H9 (cell line): ENCODE results near the gene MESD. TPM values are rescaled to one million over a fixed set of nuclear protein-coding genes. Genes with fewer than 3 reads are reported as not detected.

ENCODE experiments used
- DNase-seq: peaks from one replicate; pipeline ENCODE4 v3.0.0-alpha.2; 2017
- H2AFZ ChIP-seq: one replicate; pipeline ENCODE4 v1.6.1; 2013; ENCODE audit warnings: mild to moderate bottlenecking, low read length, control low read depth, moderate library complexity
- H2AK5ac ChIP-seq: 2 replicates; pipeline ENCODE4 v1.6.1; 2013; ENCODE audit warnings: low read length, control low read depth, mixed read lengths; ENCODE audit not compliant: insufficient read length
- H2BK120ac ChIP-seq: one replicate; pipeline ENCODE4 v1.6.1; 2013; ENCODE audit warnings: low read depth, mild to moderate bottlenecking, low read length, control low read depth, inconsistent platforms; ENCODE audit not compliant: poor library complexity, severe bottlenecking
- H2BK12ac ChIP-seq: 2 replicates; pipeline ENCODE4 v1.6.1; 2013; ENCODE audit warnings: low read length, control low read depth, mixed read lengths, low read depth; ENCODE audit not compliant: insufficient read length
- H2BK15ac ChIP-seq: 2 replicates; pipeline ENCODE4 v1.6.1; 2013; ENCODE audit warnings: low read depth, low read length, control low read depth
- H2BK20ac ChIP-seq: one replicate; pipeline ENCODE4 v1.6.1; 2013; ENCODE audit warnings: low read depth, mild to moderate bottlenecking, low read length, control low read depth, inconsistent platforms; ENCODE audit not compliant: poor library complexity, severe bottlenecking
- H2BK5ac ChIP-seq: 2 replicates; pipeline ENCODE4 v1.6.1; 2013; ENCODE audit warnings: low read length, control low read depth, mixed read lengths; ENCODE audit not compliant: insufficient read length
- H3K14ac ChIP-seq: 2 replicates; pipeline ENCODE4 v1.6.1; 2013; ENCODE audit warnings: low read length, control low read depth; ENCODE audit not compliant: insufficient read depth
- H3K18ac ChIP-seq: 2 replicates; pipeline ENCODE4 v1.6.1; 2013; ENCODE audit warnings: low read depth, mild to moderate bottlenecking, mixed read lengths, low read length, control low read depth; ENCODE audit not compliant: insufficient read length
- H3K23ac ChIP-seq: 2 replicates; pipeline ENCODE4 v1.6.1; 2013; ENCODE audit warnings: low read length, control low read depth, mixed read lengths, low read depth; ENCODE audit not compliant: insufficient read length
- H3K23me2 ChIP-seq: 2 replicates; pipeline ENCODE4 v1.6.1; 2013; ENCODE audit warnings: low read depth, mild to moderate bottlenecking, mixed read lengths, low read length, control low read depth; ENCODE audit not compliant: insufficient read length, poor library complexity, severe bottlenecking
- H3K27ac ChIP-seq: 2 replicates; pipeline ENCODE4 v1.5.1; 2013; ENCODE audit warnings: low read length, control low read depth, mixed read lengths, low read depth; ENCODE audit not compliant: insufficient read length
- H3K27me3 ChIP-seq: 2 replicates; pipeline ENCODE4 v1.6.1; 2013; ENCODE audit warnings: low read length, control low read depth, inconsistent platforms; ENCODE audit not compliant: insufficient read depth
- H3K4ac ChIP-seq: 2 replicates; pipeline ENCODE4 v1.6.1; 2013; ENCODE audit warnings: low read depth, mild to moderate bottlenecking, control low read depth, inconsistent platforms, low read length, moderate library complexity
- H3K4me1 ChIP-seq: 2 replicates; pipeline ENCODE4 v1.6.1; 2013; ENCODE audit warnings: low read length, control low read depth, inconsistent platforms; ENCODE audit not compliant: insufficient read depth
- H3K4me2 ChIP-seq: 2 replicates; pipeline ENCODE4 v1.6.1; 2013; ENCODE audit warnings: low read length, control low read depth, mixed read lengths; ENCODE audit not compliant: insufficient read length, insufficient read depth
- H3K56ac ChIP-seq: 2 replicates; pipeline ENCODE4 v1.6.1; 2013; ENCODE audit warnings: low read depth, mild to moderate bottlenecking, mixed read lengths, low read length, control low read depth; ENCODE audit not compliant: insufficient read length
- H3K79me1 ChIP-seq: 2 replicates; pipeline ENCODE4 v1.6.1; 2013; ENCODE audit warnings: low read depth, mild to moderate bottlenecking, moderate library complexity, low read length, control low read depth, inconsistent platforms; ENCODE audit not compliant: insufficient read depth, poor library complexity, severe bottlenecking
- H3K79me2 ChIP-seq: 2 replicates; pipeline ENCODE4 v1.6.1; 2013; ENCODE audit warnings: low read length, control low read depth, inconsistent platforms; ENCODE audit not compliant: insufficient read depth
- H3K9ac ChIP-seq: 2 replicates; pipeline ENCODE4 v1.6.1; 2013; ENCODE audit warnings: low read length, control low read depth, mixed read lengths; ENCODE audit not compliant: insufficient read length; ENCODE audit errors: extremely low read depth
- H3K9me3 ChIP-seq: one replicate; pipeline ENCODE4 v1.6.1; 2013; ENCODE audit warnings: low read depth, low read length, inconsistent platforms; ENCODE audit not compliant: control insufficient read depth
- H3T11ph ChIP-seq: one replicate; pipeline ENCODE4 v1.6.1; 2013; ENCODE audit warnings: mild to moderate bottlenecking, low read length, control low read depth, inconsistent platforms
- H4K20me1 ChIP-seq: one replicate; pipeline ENCODE4 v1.6.1; 2013; ENCODE audit not compliant: control insufficient read depth, insufficient read length, insufficient read depth
- H4K5ac ChIP-seq: 2 replicates; pipeline ENCODE4 v1.6.1; 2013; ENCODE audit warnings: low read depth, mild to moderate bottlenecking, mixed read lengths, low read length, control low read depth; ENCODE audit not compliant: insufficient read length
- H4K8ac ChIP-seq: replicated peaks from 2 replicates; pipeline ENCODE4 v1.6.1; 2013; ENCODE audit warnings: low read length, control low read depth, mixed read lengths, low read depth; ENCODE audit not compliant: insufficient read length
- H4K91ac ChIP-seq: 2 replicates; pipeline ENCODE4 v1.6.1; 2013; ENCODE audit warnings: low read depth, mild to moderate bottlenecking, moderate library complexity, mixed read lengths, low read length, control low read depth; ENCODE audit not compliant: insufficient read length
- H3K27ac Mint-ChIP-seq, 3 experiments: 2 replicates in 2 of 3; 3 replicates in 1 of 3; pipeline ENCODE4 v1.8.0; 2020 to 2021; ENCODE audit warnings: mixed read lengths in 3 of 3, mild to moderate bottlenecking in 1 of 3, moderate library complexity in 1 of 3
- H3K27me3 Mint-ChIP-seq: 2 replicates; pipeline ENCODE4 v1.8.0; 2021; ENCODE audit warnings: low read depth, mild to moderate bottlenecking, moderate library complexity, mixed read lengths
- H3K36me3 Mint-ChIP-seq, 3 experiments: 2 replicates in 2 of 3; 3 replicates in 1 of 3; pipeline ENCODE4 v1.8.0; 2020 to 2021; ENCODE audit warnings: low read depth in 3 of 3, mixed read lengths in 3 of 3; ENCODE audit not compliant: insufficient read depth in 1 of 3
- H3K4me1 Mint-ChIP-seq, 2 experiments: 2 replicates each; pipeline ENCODE4 v1.8.0; 2020; ENCODE audit warnings: mixed read lengths in 2 of 2
- H3K4me3 Mint-ChIP-seq, 2 experiments: 2 replicates in 1 of 2; 3 replicates in 1 of 2; pipeline ENCODE4 v1.8.0; 2020 to 2021; ENCODE audit warnings: mild to moderate bottlenecking in 2 of 2, mixed read lengths in 2 of 2, moderate library complexity in 1 of 2
- H3K9me3 Mint-ChIP-seq, 2 experiments: 2 replicates in 1 of 2; 3 replicates in 1 of 2; pipeline ENCODE4 v1.8.0; 2020; ENCODE audit warnings: mild to moderate bottlenecking in 2 of 2, mixed read lengths in 2 of 2, moderate library complexity in 1 of 2
- CTCF ChIP-seq: fragments of 200-600 bp; sonication (generic); conservative IDR thresholded peaks from 3 replicates; pipeline ENCODE4 v1.8.0; 2021; ENCODE audit warnings: antibody characterized with exemption, mild to moderate bottlenecking
- WGBS: extraction: QIAGEN DNeasy Blood & Tissue Kit; methylation state at CpG from one replicate; pipeline ENCODE4 v1.1.7; 2013; ENCODE audit warnings: missing lambda C conversion rate, low lambda C conversion rate, mixed read lengths; ENCODE audit not compliant: insufficient read length; ENCODE audit errors: extremely low coverage; 5-methylcytosine and 5-hydroxymethylcytosine counted together
- total RNA-seq: library from RNA; stranded (reverse); gene quantifications from 2 replicates; pipeline ENCODE4 v1.2.1, GENCODE V29; 2021

MESD gene
- total RNA-seq, 1 experiment from 2014 or later, result 29.1 TPM

GRCh38 chr15:80904998-80905397, 84.6 kb downstream of the MESD start:
- no CpG with 5 or more reads among the region's 5 CpGs for WGBS
- peaks cover 5 to 15% of the 10 kb centered on the region in 2 experiments for H3K4me1 Mint-ChIP-seq
- Histone ChIP-seq H4K5ac (no peak overlapping the region), H3K27me3 (no peaks in the 10 kb centered on the region), H2BK15ac (no peak overlapping the region), H3K4me2 (no peak overlapping the region), H3K9me3 (no peaks in the 10 kb centered on the region), H2AFZ (no peak overlapping the region), H3K23ac (no peak overlapping the region), H3K79me1 (no peaks in the 10 kb centered on the region), H3K27ac (no peak overlapping the region), H3K56ac (no peak overlapping the region), H3K23me2 (no peaks in the 10 kb centered on the region), H4K8ac (no peak overlapping the region), H3K18ac (no peak overlapping the region), H3K4me1 (no peaks in the 10 kb centered on the region), H2BK12ac (no peak overlapping the region), H2BK5ac (no peak overlapping the region), H2BK20ac (no peak overlapping the region), H3K79me2 (no peaks in the 10 kb centered on the region), H3K4ac (no peak overlapping the region), H2BK120ac (no peak overlapping the region), H2AK5ac (no peak overlapping the region), H4K20me1 (no peaks in the 10 kb centered on the region), H3K9ac (no peak overlapping the region), H3K14ac (no peak overlapping the region), H4K91ac (no peak overlapping the region), H3T11ph (no peak overlapping the region)
- DNase-seq, result no peak
- H3K27ac Mint-ChIP-seq, result no peak overlapping the region; a peak in 1 of 7 replicates
- TF ChIP-seq CTCF, result no peak
- peaks cover 3 to 5% (median 4%) of the 10 kb centered on the region in 3 experiments; a peak in 6 of 7 replicates for H3K36me3 Mint-ChIP-seq
- H3K9me3 Mint-ChIP-seq, result no peaks in the 10 kb centered on the region
- H3K4me3 Mint-ChIP-seq, result no peak overlapping the region
- H3K27me3 Mint-ChIP-seq, result no peaks in the 10 kb centered on the region; the same call in none of the 2 replicates
